Muscle layer of colon (tissue), 2 donors: ENCODE data around the gene MAP7D1.
"Not testable (repeated sequence)": the region's sequence is repeated elsewhere in the genome, so short reads cannot be mapped to it uniquely, and the experiment has no call there.

Experiments
- H3K27ac ChIP-seq: one replicate; pipeline ENCODE4 v1.7.0; 2013; ENCODE audit warnings: low read depth, mild to moderate bottlenecking, low read length, moderate library complexity
- H3K27me3 ChIP-seq, 2 donors: one replicate each; pipeline ENCODE4 v1.7.0; 2013; ENCODE audit warnings: low read length in 2 of 2, mild to moderate bottlenecking in 2 of 2; ENCODE audit not compliant: insufficient read depth in 2 of 2, control insufficient read depth in 1 of 2
- H3K36me3 ChIP-seq: one replicate; pipeline ENCODE4 v1.7.0; 2013; ENCODE audit warnings: mild to moderate bottlenecking, low read length; ENCODE audit not compliant: insufficient read depth
- H3K4me1 ChIP-seq: one replicate; pipeline ENCODE4 v1.7.0; 2013; ENCODE audit warnings: mild to moderate bottlenecking, low read length; ENCODE audit not compliant: insufficient read depth
- H3K4me3 ChIP-seq, 2 donors: one replicate each; pipeline ENCODE4 v1.7.0; 2013; ENCODE audit warnings: low read length in 2 of 2, low read depth in 1 of 2, mild to moderate bottlenecking in 1 of 2, moderate library complexity in 1 of 2
- H3K9ac ChIP-seq: one replicate; pipeline ENCODE4 v1.7.0; 2013; ENCODE audit warnings: low read length
- H3K9me3 ChIP-seq: one replicate; pipeline ENCODE4 v1.7.0; 2013; ENCODE audit warnings: mild to moderate bottlenecking, low read length
- donor health status: abdominal sarcoma.
- donor health status: Adenocarcinoma of cecum.

The MAP7D1 gene

GRCh38 chr1:36175137-36176095 is 19.5 kb downstream of the MAP7D1 start:
- no peaks in the 10 kb centered on the region for H3K27me3 ChIP-seq
- H3K27ac ChIP-seq = peak overlapping the region; percentile 90
- H3K9ac ChIP-seq = peak overlapping the region; percentile 41
- peaks cover 85% of the 10 kb centered on the region for H3K36me3 ChIP-seq
- no peak overlapping the region for H3K4me3 ChIP-seq
- no peaks in the 10 kb centered on the region for H3K9me3 ChIP-seq
- H3K4me1 ChIP-seq = peaks cover 56% of the 10 kb centered on the region

- H3K9me3 ChIP-seq = no peaks in the 10 kb centered on the region
- H3K36me3 ChIP-seq = peaks cover 84% of the 10 kb centered on the region
- H3K4me1 ChIP-seq = peaks cover 62% of the 10 kb centered on the region
- peak overlapping the region; percentile 41 for H3K9ac ChIP-seq
- H3K27me3 ChIP-seq = no peaks in the 10 kb centered on the region
- no peak overlapping the region for H3K4me3 ChIP-seq
- H3K27ac ChIP-seq = peak overlapping the region; percentile 90
These were observed 20.4 kb downstream of the MAP7D1 start for GRCh38 chr1:36176106-36176949.

DNA sequence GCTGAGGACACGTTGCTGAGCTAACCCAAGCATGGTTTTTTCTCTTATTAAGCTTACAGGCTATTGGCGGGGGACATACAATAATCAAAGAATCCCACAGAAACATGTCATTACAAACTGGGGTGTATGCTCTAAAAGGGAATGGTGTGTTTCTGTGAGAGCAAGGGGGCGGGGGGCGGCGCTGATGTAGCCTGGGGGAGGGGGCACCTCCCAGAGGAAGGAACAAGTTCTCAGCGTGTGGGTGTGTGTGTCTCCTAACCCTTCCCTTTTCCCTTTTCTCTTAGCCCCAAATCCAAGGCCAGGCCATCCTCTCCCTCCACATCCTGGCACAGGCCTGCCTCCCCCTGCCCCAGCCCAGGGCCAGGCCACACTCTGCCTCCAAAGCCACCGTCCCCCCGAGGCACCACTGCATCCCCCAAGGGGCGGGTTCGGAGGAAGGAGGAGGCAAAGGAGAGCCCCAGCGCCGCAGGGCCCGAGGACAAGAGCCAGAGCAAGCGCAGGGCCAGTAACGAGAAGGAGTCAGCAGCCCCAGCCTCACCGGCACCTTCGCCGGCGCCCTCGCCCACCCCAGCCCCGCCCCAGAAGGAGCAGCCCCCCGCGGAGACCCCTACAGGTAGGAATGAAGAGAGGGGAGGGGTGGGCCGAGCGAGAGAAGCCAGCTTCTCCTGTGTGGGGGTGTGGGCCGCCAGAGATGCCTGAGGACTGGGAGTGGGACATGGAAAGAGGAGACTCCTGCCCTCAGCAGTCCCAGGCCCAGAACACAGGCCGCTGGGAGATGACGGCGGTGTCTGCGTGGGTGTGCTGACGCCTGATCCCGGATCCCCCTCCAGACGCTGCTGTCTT is 21.9 kb downstream of the MAP7D1 start:
- H3K4me1 ChIP-seq = peaks cover 69% of the 10 kb centered on the region
- H3K27ac ChIP-seq = peak overlapping the region; percentile 68
- H3K4me3 ChIP-seq = no peak overlapping the region
- no peaks in the 10 kb centered on the region for H3K27me3 ChIP-seq
- H3K9me3 ChIP-seq = no peaks in the 10 kb centered on the region
- H3K9ac ChIP-seq = no peak overlapping the region
- peaks cover 70% of the 10 kb centered on the region for H3K36me3 ChIP-seq

DNA sequence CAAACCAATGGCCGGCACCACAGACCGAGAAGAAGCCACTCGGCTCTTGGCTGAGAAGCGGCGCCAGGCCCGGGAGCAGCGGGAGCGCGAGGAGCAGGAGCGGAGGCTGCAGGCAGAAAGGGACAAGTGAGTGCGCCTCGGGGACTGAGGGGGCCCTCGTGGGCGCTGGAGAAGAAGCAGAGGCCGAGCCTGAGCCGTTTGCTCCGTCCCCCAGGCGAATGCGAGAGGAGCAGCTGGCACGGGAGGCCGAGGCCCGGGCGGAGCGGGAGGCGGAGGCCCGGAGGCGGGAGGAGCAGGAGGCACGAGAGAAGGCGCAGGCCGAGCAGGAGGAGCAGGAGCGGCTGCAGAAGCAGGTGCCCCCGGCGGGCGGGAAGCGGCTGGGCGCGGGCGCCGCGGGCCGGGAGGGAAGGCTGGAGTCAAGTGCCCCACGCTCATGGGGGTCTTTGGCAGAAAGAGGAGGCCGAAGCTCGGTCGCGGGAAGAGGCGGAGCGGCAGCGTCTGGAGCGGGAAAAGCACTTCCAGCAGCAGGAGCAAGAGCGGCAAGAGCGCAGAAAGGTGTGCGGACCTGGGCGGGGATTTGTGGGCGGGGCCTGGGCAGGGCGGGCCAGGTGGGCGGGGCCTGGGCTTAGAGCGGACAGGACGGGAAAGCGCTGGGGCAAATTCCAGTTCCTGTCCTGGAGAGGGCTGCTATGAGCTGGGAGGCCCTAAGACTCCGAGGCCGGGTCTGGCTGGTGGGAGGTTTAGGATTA is 22.7 kb downstream of the MAP7D1 start:
- Histone ChIP-seq H3K4me1 (peaks cover 67% of the 10 kb centered on the region), H3K9me3 (no peaks in the 10 kb centered on the region), H3K9ac (no peak overlapping the region), H3K4me3 (no peak overlapping the region), H3K36me3 (peaks cover 61% of the 10 kb centered on the region), H3K27me3 (no peaks in the 10 kb centered on the region), H3K27ac (peak overlapping the region; percentile 68)

GRCh38 chr1:36179220-36179600 is 23.2 kb downstream of the MAP7D1 start:
- Histone ChIP-seq H3K9me3 (no peaks in the 10 kb centered on the region), H3K4me3 (no peak overlapping the region), H3K4me1 (peaks cover 62% of the 10 kb centered on the region), H3K27me3 (no peaks in the 10 kb centered on the region), H3K9ac (no peak overlapping the region), H3K27ac (peak overlapping the region; percentile 68), H3K36me3 (peaks cover 56% of the 10 kb centered on the region)

DNA sequence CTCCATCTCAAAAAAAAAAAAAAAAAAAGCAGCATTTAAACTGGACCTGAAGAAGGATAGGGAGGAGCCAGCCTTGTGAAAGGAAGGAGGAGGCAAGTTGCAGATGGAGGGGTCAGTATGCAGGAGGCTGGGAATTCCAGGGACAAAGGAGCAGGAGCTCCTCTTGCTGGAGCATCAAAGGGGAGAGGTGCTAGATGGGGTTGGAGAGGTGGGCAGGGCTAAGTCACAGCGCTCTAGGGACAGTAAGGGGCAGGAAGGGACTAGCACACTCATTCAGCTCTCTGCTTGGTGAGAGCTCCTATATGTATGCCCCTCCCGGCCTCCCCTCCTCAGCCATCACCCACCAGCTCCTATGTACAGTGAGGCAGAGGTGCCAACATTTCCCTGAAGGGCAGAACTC is 26.8 kb downstream of the MAP7D1 start:
- H3K27ac ChIP-seq = peak overlapping the region; percentile 92

GRCh38 chr1:36183309-36183856 is 27.4 kb downstream of the MAP7D1 start:
- Histone ChIP-seq H3K9me3 (no peaks in the 10 kb centered on the region), H3K27me3 (no peaks in the 10 kb centered on the region), H3K36me3 (peaks cover 23% of the 10 kb centered on the region), H3K27ac (peak overlapping the region; percentile 92), H3K9ac (peak overlapping the region; percentile 17), H3K4me1 (peaks cover 45% of the 10 kb centered on the region), H3K4me3 (no peak overlapping the region)

More for the DNA sequence above, 26.8 kb downstream of the MAP7D1 start:
- H3K27me3 ChIP-seq = no peaks in the 10 kb centered on the region
- H3K4me3 ChIP-seq = no peak overlapping the region
- peak overlapping the region; percentile 17 for H3K9ac ChIP-seq
- peaks cover 42% of the 10 kb centered on the region for H3K4me1 ChIP-seq
- peaks cover 25% of the 10 kb centered on the region for H3K36me3 ChIP-seq
- no peaks in the 10 kb centered on the region for H3K9me3 ChIP-seq

DNA sequence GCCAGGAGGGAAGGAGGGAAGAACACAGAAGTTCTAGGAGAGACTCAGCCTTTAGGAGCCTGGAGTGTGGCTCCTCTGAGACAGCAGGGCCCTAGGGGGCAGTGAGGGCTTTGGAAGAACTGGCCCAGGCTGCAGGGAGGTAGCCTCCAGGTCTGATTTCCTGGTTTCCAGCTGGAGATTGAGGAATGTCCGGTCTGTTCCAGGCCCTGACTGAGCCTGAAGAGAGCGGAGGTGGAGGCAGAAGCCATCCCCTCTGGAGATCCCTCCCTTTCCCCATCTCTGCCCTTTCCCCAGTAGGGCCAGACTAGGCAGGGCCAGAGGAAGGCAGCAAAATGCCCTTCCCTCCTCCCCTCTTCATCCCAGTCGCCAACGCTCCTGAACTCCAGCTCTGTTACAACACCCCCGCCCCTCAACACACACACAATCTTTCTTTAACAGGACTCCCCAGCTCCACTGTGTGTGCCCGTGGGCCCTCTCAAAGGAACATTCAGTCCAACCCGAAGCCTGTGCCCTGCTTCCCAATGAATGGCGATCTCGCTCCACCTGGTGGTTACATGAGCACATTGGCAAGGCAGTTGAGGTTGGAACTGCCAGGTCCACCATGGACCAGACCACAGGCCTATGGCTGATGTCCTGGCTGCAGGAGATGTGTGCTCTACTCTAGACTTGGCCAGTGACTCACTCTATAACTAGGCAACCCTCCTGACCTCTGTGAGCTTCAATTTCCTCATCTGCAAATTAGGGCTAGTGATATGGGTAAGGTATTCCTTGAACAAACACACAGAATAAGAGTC is 32.0 kb downstream of the MAP7D1 start:
- H3K27ac ChIP-seq = peak overlapping the region; percentile 67
- peak overlapping the region; percentile 31 for H3K9ac ChIP-seq
- no peaks in the 10 kb centered on the region for H3K36me3 ChIP-seq
- no peaks in the 10 kb centered on the region for H3K27me3 ChIP-seq
- peaks cover 16% of the 10 kb centered on the region for H3K4me1 ChIP-seq
- no peaks in the 10 kb centered on the region for H3K9me3 ChIP-seq
- H3K4me3 ChIP-seq = no peak overlapping the region

GRCh38 chr1:36196805-36197204 is 40.8 kb downstream of the MAP7D1 start:
- H3K36me3 ChIP-seq, H3K27me3 ChIP-seq, H3K9me3 ChIP-seq, H3K9ac ChIP-seq, H3K4me3 ChIP-seq, H3K27ac ChIP-seq, H3K4me1 ChIP-seq: not testable (repeated sequence)

- Histone ChIP-seq H3K27me3 (no peaks in the 10 kb centered on the region), H3K4me3 (no peak overlapping the region), H3K9ac (no peak overlapping the region), H3K9me3 (no peaks in the 10 kb centered on the region), H3K27ac (no peak overlapping the region), H3K4me1 (peaks cover 6% of the 10 kb centered on the region), H3K36me3 (no peaks in the 10 kb centered on the region)
These were observed 42.7 kb downstream of the MAP7D1 start for GRCh38 chr1:36198641-36199040.
